ENCODE data around the gene DCTN3.

The DCTN3 gene

DNA sequence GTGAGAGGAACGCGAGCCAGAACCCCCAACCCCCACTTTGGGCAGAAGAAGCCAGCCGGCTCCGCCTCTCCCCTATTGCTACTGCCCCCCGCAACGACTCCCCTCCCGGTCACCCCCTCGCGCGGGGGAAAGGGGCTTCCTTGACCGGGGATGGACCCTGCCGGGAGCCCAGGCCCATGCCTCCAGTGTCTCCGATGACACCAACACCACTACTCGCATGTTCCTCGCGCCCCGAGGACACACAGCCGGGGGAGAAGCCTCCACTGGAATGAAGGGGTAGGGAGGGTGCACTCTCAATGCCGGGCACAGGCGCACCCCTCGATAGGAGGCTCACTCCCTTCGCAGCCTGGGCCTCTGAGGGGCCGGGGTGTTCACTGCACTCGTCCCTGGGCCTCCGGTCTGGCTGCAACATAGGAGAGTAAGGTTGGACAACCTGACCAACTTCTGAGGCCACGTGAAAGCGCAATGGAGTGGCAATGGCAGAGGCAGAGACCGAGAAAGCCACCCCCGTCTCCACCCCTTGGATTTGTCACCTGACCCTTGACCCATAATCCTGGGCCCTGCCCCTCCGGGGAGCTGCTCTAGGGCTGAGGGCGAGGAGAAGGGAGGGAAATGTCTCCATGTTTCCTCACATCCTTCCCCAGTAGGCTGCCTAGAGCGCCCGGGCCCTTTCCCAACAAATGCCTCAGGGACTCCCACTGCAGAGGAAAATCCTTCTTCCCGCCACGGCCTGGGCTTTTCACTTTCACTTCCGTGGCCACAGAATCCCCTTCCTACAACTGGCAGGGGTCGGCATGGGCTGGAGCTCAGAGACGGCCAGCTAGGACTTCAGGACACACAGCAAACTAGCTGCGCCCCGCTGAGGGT, 29.7 kb downstream of the DCTN3 start:
- DNase-seq (ENCODE audit: low read depth in 2 of 2): no peak

DNA sequence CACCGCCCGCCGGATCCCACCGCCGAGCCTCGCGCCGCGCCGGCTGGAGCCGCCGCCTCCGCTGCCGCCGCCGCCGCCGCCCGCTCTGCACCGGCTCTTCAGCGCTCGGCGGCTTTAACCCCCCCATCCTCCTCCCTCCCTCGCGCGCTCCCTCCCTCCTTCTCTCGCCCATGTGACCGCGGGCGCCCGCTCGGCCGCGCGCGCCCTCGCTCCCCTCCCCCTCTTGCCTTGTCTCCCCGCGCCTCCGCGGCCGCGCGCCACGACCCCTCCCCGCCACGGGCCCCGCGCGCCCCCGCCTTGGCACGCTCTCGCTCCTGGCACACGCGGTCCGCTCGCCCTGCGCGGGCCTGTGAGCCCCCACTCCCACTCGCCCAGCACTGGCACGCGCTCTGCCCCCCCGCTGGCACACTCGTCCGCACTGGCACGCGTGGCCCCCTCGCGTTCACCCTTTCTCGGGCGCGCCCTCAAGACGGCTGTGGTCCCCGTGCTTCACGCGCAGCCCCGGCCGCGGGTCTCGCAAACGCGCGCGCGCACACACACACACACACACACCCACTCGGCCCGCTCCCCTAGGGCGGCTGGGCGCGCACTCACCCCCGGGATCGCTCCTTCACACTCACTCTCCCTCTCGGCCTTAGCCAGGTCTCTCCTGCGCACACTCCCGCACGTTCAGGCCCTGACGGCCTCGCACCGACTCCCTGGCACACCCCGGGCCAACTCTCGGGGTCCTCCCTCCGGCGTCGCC, 30.5 kb downstream of the DCTN3 start, which contains the start of gene CNTFR:
Gene CNTFR, minus strand, starts transcription at position 89 of the 745 bp plus-strand sequence. CDS start 20,743 bp downstream, outside the sequence.
- DNase-seq (ENCODE audit: low read depth in 2 of 2): no peak

DNA sequence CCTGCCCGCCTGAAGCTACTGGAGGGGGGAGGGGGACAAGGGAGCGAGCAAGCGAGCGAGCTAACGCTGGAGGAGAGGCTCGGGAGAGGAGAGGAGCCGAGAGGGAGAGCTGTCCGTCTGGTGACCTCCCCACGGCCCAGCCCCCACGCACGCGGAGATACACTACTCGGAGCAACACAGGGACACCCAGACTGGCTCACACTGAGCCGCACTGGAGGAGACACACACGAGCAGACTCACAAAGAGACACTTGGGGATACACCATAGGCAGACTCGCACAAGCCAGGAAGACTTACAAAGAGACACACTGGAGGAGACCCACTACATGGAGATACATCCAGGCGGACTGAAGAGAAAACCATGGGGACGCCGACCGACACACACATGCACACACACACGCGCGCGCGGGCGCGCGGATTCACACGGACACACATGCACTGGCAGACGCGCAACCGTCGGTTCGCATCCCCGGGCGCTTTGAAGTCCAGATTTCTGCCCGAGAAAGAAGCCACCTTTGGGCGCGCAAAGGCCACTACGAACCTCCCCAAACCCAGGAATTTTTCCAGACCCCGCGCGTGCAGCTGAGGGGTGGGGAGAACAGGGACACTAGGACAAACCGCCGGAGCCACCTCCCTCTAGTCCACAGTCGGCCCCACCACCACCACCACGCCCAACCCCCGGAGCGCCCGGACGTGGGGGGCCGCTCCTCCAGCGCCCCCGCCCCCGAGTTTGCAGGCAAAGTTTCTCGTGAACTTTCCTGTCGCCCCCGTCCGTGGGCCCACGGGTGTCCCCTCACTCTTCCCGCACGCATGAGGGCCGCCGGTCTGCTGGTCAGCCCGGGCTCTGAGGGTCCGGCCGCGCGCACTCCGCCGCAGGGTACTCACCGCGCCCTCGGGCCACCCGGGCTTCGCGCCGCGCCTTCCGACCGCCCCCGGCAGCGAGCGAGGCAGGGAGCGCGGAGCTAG, 31.3 kb downstream of the DCTN3 start:
- no peak for DNase-seq (ENCODE audit: low read depth in 2 of 2)

DNA sequence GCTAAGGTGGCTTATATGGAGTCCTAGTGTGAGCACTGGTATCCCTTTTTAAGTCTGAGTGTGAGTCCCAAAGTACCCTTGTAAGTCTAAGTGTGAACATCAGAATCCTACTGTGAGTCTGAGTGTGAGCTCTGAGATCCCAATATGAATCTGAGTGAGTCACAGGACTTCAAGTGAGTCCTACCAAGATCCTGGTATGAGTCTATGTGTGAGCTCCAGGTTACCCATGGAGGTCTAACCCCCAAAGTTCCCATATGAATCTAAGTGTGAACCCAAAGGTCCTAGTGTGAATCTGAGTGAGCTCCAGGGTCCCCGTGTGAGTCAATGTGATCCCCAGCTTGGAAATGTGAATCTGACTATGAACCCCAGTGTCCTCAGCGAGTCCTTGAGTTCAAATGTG, 33.0 kb downstream of the DCTN3 start:
- no peak for DNase-seq (ENCODE audit: low read depth in 2 of 2)

DNA sequence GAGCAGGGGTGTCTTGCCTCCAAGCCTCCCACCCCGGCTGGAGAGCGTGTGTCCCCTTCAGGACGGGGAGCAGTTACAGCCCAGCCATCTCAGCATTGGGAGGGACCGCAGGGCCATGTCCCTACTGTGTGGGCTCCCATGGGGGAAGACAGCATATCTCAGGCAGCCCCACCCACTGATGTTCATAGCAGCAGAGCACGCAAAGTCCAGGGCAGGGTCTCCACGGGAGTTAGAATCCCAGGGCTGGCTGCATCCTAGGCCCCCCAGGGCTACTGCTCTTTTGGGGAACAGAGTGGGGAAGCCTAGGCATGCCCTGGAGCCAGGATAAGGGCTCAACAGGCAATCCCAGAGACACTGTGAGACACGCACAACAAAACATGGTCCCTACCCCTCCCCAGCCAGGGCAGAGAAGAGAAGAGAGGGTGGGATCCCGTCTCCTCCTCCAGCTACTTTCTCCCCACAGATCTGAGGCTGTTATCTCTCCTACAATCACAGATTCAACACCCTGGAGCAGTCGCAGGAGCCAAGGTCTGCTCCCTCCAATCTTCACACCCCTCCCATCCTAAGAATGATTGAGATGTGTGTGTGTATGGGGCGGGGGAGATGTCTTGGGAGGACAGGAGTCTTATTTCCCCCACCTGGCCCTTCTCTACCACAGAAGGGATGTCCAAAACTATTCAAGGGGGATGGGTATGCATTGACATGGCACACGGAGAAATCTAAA, 34.2 kb downstream of the DCTN3 start:
- DNase-seq (ENCODE audit: low read depth in 2 of 2): no peak

GRCh38 chr9:34584970-34585369, 35.3 kb downstream of the DCTN3 start:
- DNase-seq (ENCODE audit: low read depth in 2 of 2): no peak

- DNase-seq (ENCODE audit: low read depth in 2 of 2): no peak
These were observed 37.5 kb downstream of the DCTN3 start for GRCh38 chr9:34582787-34583186.

DNA sequence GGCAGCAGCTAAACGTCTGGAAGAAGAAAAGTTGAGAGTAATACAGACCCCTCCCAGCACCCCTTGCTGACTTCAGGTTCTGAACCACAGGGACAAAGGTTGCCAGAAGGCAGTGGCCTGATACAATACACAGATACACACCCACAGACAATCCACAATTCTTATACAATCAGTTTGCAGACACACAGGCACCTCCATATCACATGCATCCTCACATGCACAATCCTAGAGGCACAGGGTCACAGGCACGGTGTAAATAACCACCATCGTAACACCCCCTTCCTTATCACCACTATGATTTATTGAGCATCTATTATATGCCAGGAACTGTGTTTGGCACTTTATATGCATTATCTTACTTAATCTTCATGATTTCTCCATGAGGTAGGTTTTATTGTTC, 39.0 kb downstream of the DCTN3 start:
- DNase-seq (ENCODE audit: low read depth in 2 of 2): no peak

GRCh38 chr9:34580358-34580757, 39.9 kb downstream of the DCTN3 start:
- no peak for DNase-seq (ENCODE audit: low read depth in 2 of 2)

GRCh38 chr9:34579808-34580163, 40.5 kb downstream of the DCTN3 start:
- DNase-seq (ENCODE audit: low read depth in 2 of 2): no peak

DNA sequence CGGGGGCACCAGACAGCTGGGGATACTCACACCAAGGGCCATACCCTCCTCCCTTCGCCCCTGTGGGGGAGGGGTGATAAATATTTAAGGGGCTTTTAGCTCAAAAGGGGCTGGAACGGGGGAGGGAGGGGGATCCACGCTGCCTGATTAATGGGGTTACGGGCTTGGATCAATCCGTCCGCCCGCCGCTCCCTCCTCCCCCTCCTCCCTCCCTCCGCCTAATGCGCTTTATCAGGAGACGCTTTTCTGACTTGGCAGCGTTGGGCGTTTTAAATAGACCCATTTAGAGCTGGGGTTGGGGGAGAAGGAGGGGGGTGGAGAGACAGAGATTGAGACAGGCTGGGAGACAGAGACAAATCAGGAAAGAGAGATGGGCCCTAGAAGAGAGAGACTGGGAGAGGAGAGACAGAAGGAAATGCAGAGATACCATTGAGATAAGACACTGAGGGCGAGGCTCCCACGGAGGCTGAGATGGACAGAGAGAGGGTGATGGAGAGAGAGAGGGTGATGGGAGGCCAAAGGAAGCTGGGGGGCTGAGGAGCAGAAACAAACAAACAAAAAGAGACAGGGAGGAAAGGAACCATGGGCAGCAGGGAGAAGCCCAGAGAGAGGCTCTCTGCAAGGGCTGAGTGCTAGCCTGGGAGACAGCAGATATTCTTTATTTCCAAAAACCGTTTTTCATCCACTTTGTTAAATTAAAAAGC, 41.0 kb downstream of the DCTN3 start:
- DNase-seq (ENCODE audit: low read depth in 2 of 2): no peak

DNA sequence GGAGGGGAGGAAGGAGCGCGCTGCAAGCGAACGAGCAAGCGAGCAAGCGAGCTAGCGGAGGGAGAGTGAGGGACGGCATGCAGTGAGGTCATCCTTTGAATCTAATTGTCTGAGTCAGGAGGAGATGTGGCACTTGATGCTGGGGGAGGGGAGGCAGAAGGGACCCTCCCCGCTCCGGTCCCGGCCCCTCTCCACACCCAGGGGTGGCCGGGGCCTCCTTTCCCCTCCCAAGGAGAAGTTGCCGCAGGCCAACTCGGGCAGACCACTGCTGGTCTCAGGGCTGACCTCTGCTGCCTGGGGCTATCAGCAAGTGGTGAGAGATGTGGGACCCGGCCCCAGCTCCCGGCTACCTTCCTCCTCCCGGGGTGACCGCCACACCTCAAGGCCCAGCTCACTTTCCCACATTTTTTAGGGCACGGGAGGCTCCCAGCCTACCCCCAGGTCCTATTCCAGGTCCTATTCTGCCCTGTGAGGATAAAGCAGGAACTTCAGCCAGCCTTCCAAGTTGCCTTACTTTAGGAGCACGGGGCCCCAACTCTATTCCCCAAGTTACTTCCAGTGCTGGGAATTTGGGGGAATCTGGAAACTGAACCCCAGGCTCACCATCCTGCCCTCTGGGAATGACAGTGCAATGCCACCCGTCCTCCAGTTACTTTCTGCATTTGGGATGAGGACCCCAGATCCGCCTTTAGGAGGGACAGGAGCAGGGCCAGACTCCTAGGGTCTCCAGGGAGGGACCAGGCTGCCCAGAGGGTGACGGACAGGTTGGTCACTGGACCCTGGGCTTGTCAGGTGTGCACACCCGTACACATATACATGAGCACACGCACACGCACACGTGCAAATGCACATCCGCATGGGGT, 41.8 kb downstream of the DCTN3 start:
- peak; percentile 27 to 31 for DNase-seq (ENCODE audit: low read depth in 2 of 2)

- no peak for DNase-seq (ENCODE audit: low read depth in 2 of 2)
These were observed 42.7 kb downstream of the DCTN3 start for GRCh38 chr9:34577400-34578240.

DNA sequence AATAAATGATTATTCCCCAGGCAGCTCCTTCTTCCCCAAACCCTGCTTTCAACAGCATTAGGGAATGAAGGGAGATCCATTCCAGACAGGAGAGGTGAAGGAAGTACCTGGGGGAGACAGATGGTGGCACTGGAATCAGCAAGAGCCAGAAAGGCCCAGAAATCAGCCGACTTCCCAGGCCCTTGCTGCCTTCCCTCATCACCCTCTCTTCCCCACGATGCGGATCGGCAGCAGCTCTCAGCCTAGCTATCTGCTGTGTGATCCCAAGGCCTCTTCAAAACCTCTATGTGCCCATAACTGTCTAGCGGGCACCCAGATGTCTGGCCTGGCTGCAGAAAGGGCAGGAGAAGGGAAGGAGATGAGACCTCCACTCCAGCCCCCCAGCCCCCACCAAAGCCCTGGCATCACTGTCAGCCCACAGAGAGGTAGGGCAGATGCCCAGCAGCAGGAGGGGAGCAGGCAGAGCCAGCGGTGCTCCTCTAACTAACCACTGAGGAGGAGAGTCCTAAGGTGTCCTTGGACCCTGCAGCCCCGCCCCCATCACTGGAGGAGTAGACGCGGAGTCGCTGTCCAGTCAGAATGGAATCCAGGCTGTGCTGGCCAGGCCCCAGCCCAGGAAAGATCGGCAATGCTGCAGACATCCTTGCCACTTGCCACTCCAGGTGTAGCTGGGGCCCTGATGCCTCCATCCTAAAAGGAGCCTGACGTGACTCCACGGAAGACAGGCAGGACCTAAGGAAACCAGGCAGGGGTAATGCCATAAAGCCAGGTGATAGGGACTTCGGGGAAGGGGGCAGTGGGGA, 43.5 kb downstream of the DCTN3 start:
- DNase-seq (ENCODE audit: low read depth in 2 of 2): no peak

DNA sequence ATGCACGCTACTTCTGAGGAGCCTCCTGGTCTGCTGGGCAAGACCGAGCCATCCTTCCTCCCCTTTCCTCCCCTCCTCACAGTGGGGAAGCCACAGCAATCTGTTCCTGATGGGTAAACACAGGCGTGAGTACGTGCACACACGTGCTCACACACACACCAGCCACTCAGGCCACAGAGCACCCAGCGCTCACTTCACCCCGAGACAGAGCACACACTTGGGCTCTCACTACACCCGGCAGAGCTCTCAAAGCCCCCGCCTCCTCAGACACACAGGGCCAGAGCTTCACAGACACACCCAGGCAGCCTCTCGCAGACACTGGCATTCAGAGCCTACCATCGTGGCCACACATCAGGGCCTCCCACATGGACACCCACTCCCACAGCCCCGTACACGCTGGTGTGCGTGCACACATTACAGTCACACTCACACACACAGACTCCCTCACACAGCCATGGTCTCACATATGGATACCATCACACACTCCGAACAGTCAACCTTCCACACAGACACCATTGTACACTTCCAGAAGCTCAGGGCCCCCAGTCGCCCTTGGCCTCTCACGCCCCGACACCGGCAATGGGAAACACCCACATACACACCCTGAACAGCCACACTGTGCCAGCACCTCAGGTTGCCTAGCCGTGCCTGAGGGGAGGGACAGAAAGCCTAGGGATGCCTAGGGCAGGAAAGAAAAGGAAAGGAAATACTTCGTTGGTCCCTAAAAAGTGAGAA, 44.3 kb downstream of the DCTN3 start:
- DNase-seq (ENCODE audit: low read depth in 2 of 2): no peak

DNA sequence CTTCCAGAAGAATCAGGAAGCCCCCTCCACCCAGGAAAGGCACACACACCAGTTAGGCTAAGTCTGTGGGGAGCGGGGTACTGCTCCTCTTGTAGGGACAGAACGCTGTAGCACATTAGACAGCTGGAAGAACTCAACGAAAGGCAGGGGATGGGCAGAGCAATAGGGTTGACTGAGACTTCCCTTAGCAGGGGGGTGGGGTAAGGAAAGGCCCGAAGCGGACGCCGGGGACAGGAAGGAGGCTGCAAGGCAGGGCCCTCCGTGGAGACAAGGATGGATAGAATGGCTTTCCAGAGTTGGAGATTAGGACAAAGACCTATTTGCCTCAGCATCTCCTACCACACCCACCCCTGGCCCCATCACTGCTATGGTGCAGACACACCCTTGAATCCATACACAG, 45.1 kb downstream of the DCTN3 start:
- DNase-seq (ENCODE audit: low read depth in 2 of 2): no peak

GRCh38 chr9:34574571-34574970, 45.7 kb downstream of the DCTN3 start:
- no peak for DNase-seq (ENCODE audit: low read depth in 2 of 2)
